LNCaP clone FGC (cell line): ENCODE data around the gene RPL27.

Experiments
- DNase-seq: peaks from one replicate; pipeline ENCODE4 v3.0.0-alpha.2; 2011; ENCODE audit warnings: low read depth
- H3K4me3 ChIP-seq: 2 replicates; pipeline ENCODE4 v1.5.1; 2011; ENCODE audit warnings: mild to moderate bottlenecking, low read depth, low read length, control low read depth
- CTCF ChIP-seq: IDR thresholded peaks from 2 replicates; pipeline ENCODE4 v1.5.1; 2012; ENCODE audit warnings: mild to moderate bottlenecking; ENCODE audit not compliant: control insufficient read depth, insufficient read depth; ENCODE audit errors: extremely low read depth

RPL27 gene

GRCh38 chr17:43030137-43030767, 32.0 kb downstream of the RPL27 start:
- no peak for TF ChIP-seq CTCF
- no peak overlapping the region for H3K4me3 ChIP-seq
- no peak for DNase-seq

- no peak for TF ChIP-seq CTCF
- DNase-seq, result no peak
- no peak overlapping the region for H3K4me3 ChIP-seq
Measured at GRCh38 chr17:43031666-43032065, 33.4 kb downstream of the RPL27 start.

GRCh38 chr17:43033948-43034881, 36.0 kb downstream of the RPL27 start:
- no peak for TF ChIP-seq CTCF
- no peak for DNase-seq

GRCh38 chr17:43034894-43035293, 36.7 kb downstream of the RPL27 start:
- TF ChIP-seq CTCF, result no peak
- DNase-seq, result no peak
- no peak overlapping the region for H3K4me3 ChIP-seq

More at GRCh38 chr17:43033948-43034881, 36.0 kb downstream of the RPL27 start:
- no peak overlapping the region for H3K4me3 ChIP-seq

- no peak for TF ChIP-seq CTCF
- no peak overlapping the region for H3K4me3 ChIP-seq
- DNase-seq, result no peak
Measured at GRCh38 chr17:43039646-43040045, 41.4 kb downstream of the RPL27 start.

- TF ChIP-seq CTCF, result no peak
- DNase-seq, result no peak
- H3K4me3 ChIP-seq, result no peak overlapping the region
Measured at GRCh38 chr17:43040655-43041054, 42.4 kb downstream of the RPL27 start.
